ENCODE measurements around the gene EGR2.

Gene EGR2

DNA sequence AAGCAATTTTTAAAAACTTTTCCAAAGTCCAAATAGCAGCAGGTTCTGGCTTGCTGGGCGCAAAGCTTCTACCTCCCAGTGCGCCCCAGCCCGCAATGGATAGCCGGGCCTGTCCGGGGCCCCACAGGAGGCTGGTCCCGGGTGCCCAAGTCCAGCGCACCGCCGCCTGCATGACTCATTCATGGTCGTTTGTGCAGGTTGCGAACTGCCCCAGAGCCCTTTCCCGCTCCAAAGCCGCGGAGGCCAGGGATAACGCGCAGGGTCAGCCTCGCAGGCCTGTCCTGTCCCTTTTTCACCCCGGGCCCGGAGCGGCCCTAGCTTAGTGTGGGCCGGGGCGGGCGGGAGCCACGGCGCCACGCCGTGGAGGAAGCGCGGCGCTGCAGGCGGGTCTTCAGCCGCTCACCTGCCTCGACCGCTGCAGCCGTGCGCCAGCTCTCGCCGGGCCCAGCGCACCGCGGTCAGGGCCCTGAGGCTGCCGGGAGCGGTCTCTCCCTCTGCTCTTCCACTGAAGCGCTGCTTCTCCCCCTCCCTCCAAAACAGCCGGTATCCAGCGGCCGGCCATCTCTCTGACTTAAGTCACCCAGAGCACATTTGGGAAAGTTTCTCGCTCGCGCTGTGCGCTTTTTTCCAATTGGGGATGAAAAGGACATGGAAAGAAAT, 1.7 kb upstream of the EGR2 start:
- peak; percentile 35 for DNase-seq (ENCODE audit: low spot score)

DNA sequence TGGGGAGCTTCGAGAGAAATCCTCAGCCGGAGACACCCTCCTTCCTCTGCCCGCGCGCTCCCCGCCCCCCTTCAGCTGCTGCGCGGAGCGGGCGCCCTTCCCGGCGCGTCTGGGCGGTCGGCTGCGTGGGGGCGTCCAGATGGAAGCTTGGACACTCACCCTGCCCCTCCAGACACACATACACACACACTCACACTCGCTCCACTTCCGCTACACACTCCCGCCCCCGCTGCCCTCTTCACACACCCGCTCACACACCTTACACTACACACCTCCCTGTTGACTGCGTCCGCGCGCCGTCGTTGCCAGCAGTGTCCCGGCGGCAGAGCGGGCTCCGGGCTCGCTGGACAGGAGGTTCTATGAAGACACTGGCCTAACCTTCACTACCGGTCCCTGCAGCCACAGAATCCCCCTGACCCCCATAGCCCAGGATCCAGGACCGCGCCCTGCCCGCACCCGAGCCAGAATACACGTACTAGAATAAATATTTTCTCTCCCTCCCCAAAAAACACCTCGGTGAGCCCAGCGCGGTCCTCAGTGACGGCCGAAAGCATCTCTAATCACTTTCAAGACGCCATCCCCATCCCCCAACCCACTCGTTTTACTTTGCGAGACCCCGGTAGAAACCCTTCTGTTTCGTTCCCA, 1.1 kb upstream of the EGR2 start:
- DNase-seq (ENCODE audit: low spot score), result no peak

DNA sequence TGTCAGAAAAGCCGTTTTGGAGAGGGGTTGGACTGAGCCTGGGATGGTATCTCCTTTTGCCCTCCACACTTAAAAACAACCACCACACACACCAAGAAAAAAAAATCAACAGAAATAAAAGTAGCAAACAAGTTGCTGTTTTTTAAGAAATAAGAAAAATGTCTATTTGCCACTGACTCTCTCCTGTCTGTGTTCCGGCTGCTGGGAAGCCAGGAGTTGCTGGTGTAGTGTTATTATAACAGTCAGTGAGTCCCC, 163 bp downstream of the EGR2 start:
- no peak for DNase-seq (ENCODE audit: low spot score)

DNA sequence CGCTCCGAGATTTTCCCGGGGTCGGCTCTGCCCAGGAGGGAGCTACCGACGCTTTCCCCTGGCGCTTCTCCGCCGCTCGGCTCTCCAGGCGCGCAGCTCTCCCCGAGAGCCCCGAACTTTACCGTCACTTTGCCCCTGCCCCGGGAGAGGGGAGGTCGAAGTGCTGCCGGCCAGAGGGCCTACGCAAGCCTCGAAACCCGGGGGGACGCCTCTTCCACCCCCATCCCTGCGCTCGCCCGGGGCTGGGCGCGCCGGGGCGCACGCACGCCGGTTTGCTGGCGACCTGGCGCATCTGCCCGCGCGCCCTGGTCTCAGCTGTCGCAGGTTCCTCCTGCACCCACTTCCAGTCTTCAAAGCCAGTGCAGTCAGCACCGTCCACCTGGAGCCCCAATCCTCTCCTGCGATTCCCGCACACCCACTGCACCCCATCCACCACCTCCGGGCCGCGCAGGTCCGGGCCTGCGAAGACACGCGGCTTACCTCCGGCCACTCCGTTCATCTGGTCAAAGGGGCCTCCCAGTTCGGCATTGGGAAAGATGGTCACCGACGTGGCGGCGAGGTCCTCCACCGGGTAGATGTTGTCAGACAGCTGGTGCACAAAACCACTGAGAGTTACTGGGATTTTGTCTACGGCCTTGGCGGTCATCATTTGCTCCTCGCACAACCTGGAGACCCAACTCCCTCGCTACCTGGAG, 638 bp downstream of the EGR2 start:
- DNase-seq (ENCODE audit: low spot score), result no peak

DNA sequence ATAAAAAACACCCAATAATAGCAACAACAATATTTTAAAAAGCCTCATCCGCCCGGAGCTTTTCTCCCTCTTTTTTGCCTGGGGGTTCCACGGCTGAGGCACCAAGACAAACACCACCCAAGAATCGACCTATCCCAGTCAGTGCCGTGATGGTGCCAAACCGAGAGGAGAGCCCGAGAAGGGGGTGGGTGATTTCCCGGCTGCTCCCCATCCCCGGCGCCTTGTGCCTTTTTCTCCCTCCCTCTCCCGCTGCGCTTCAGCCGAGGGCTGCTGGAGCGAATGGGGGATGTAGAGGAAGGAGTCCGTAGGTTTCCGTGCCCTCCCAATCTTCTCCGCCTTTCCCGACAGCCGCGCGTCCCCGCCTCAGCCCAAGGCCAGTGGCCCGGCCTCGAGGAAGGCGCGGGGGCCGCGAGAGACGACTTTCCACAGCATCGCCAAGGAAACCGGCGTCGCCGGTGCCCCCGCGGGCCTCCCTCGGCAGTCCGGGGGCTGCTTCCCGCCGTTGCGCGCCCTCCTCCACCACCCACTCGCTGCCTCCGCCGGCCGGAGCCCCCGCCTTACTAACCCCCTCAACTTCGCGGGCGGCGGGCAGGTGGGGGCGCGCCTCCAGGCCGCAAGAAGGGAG, 1.3 kb downstream of the EGR2 start:
- no peak for DNase-seq (ENCODE audit: low spot score)

DNA sequence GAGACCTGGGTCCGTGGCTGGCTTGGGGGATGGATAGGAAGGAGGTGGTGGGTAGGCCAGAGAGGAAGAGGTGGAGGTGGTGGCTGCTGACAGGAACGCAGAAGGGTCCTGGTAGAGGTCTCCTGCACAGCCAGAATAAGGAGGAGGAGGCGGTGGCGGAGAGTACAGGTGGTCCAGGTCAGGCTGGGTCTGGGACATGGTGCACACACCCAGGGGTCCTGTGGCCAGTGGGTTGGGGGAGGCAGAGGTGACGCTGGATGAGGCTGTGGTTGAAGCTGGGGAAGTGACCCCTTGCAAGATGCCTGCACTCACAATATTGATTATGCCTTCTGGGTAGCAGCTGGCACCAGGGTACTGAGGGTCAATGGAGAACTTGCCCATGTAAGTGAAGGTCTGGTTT, 2.2 kb downstream of the EGR2 start:
- no peak for DNase-seq (ENCODE audit: low spot score)

DNA sequence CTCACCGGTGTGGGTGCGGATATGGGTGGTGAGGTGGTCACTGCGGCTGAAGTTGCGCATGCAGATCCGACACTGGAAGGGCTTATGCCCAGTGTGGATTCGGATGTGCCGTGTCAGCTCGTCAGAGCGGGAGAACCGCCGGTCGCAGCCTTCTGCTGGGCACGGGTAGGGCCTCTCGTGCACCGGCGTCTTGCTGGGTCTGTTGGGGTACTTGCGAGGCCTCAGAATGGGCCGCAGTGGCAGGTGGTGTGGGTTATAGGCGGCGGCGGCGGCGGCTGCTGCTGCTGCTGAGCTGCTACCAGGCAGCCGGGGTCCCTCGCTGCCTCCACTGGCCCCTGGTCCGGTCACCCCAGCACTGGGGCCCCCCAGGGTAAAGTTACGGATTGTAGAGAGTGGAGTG, 2.7 kb downstream of the EGR2 start:
- no peak for DNase-seq (ENCODE audit: low spot score)

DNA sequence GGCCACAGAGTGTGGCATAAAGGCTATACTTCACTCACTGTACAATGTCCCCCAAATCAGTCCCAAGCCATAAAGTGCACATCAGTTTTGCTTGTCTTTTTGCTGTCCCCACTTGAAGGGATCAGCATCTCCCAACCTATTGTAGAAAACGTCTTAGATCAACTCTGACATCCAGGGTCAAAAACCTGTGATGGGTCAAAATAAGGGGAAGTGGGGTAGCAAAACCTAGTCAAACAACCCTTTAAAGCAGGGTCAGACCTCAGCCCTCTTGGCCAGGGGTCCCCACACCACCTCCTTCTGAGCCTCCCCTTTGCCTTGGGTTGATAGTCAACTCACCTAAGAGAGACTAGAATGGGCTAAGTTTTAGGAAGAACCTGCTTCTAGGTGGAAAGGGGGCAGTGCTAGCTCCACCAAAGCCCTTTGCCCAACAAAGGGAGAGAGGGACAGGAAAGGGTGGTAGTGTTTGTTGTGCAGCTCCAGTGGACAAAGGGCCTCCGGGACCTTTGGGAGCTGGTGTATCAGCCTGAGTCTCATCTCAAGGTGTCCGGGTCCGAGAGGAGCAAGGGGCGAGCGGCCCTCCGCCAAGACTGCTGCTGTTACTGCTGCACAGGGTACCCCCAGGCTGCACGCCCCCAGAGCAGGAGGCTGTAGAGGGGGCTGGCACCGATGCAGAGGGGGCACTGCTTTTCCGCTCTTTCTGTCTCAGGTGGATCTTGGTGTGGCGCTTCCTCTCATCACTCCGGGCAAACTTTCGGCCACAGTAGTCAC, 3.3 kb downstream of the EGR2 start:
- DNase-seq (ENCODE audit: low spot score), result no peak

DNA sequence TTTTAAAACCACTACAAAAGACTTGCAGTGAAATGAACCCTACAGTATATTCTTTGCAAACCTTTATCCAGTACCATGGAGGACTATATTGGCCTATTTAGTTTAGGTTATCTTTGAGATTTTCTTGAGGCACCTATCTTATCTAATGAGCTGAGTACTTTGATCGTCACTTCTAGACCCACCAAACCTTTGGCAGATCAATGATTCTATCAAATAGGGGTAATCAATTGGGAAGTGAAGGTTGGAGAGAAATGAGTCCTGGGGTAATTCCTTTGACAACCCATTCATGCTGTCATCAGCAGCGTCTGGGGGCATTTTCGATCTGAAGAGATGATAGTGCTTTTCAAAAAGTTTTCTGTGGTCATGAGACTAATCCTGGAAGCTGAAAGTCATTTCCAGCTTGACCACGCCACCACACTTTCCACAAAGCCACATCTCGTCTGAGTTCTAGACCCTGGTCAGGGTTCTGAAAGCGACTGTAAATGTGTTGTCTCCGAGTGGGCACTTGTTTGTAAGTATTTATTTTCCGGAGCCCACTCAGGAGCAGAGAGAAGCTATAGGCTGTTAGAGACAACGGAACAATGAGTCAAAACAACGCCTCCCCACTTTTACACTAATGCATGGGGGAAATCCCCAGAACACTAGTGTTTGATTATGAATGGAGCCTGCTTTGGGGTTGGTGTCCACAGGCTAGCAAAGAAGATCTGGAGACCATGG, 4.8 kb downstream of the EGR2 start:
- no peak for DNase-seq (ENCODE audit: low spot score)

DNA sequence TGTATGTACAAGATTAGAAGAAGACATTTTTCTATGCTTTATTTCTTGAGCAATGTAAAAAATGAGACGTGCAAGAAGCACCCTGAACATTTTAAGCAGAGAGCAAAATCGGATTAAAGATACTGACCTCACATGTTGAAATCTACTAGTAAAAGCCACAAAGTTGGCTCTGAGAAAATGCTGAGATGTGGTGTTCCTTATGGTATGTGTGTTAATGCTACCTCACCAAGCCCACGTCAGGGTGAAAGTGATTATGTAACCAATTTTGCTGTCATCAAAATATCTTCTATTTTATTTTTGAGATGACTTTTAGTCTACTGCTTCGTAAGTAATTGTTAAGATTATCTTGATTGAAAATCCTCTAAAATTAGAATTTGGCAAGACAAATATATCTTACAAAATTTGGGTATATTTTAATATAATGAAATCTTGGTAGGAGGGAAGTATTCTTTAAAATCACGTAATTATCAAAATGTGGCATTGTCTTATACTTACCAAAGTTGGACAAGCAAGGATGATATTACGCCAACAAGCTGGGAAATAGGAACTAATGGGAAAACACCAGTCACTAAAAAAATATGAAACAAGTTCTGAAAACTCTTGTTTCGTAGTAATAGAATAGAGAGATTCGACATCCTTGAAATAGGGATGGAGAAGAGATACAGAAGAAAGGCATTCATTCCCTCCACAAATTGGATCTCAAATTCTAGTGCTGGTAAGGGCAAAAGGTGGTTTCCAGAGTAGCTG, 5.8 kb downstream of the EGR2 start:
- DNase-seq (ENCODE audit: low spot score), result no peak

DNA sequence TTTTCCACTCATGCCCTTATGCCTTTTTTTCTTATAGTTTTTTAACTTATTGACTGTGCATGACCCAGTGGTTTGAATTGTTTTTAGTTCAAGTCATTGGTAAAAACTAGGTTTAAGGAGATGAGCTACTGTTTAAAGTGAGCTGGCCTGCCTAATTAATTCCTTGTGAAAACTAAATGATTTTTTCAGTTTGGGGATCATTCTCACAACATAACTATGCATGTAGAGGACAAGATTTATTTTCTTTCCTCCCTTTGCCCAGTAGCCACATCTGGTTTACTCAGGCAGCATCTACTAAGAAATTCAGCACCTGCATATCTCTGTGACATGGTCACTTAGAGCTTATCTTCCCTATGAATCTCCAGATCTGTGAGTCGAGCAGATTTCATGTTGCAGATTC, 9.9 kb downstream of the EGR2 start:
- DNase-seq (ENCODE audit: low spot score), result no peak

DNA sequence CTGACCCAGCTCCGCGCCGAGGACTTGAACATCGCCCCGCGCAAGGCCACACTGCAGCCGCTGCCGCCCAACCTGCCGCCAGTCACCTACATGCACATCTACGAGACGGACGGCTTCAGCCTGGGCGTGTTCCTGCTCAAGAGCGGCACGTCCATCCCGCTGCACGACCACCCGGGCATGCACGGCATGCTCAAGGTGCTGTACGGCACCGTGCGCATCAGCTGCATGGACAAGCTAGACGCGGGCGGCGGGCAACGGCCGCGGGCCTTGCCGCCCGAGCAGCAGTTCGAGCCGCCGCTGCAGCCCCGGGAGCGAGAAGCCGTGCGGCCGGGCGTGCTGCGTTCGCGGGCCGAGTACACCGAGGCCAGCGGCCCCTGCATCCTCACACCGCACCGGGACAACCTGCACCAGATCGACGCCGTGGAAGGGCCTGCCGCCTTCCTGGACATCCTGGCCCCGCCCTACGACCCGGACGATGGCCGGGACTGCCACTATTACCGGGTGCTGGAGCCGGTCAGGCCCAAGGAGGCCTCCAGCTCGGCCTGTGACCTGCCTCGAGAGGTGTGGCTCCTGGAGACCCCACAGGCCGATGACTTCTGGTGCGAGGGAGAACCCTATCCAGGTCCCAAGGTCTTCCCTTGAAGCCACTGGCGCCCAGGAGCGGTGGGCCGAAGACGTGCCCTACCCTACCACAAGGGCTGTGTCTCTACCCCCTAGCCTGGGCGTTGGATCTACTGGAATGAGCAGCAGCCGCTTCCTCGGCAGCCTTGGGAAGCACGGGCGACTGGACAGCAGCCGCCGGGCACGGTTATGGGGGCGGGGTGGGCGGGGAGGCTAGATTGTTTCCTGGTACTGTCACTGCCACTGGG, 10.7 kb downstream of the EGR2 start:
- DNase-seq (ENCODE audit: low spot score), result no peak

DNA sequence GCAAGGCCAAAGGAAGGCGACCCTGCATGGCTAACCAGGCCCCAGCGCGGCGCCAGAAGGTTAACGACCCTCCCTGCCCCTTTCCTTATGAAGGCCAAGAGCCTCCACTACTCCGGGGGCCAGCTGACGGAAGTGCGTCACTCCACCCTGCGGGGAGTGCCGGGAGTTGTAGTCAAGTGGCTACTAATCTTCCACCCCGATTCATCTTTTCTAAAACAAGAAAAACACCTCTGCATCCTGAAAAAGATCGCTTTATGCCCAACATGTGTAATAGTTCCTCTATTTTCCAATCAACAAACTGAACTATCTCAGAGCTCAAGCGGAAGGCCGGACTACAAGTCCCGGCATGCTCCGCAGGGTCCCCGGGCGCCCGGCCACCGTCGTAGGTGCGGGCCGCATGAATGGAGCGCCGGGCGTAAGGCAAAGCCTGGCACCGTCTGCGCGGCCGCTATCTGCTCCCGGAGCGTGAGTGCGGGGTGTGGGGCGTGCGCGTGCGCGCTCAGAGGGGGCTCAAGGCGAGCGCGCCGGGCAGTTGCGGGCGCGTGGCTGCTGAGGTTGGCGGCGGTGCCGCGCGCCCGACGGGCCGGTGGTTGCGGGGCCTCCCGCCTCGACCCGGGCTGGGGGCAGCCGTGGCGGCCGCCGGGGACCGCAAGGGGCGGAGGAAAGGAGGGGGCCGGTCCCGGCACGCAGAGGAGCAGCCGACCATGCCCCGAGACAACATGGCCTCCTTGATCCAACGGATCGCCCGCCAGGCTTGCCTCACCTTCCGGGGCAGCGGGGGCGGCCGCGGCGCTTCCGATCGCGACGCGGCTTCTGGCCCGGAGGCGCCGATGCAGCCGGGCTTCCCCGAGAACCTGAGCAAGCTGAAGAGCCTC, 11.6 kb downstream of the EGR2 start, which contains the start of gene ADO:
ADO (plus strand) TSS at position 365 of the 875 bp plus-strand sequence; CDS start at position 705, 340 bp downstream.
- DNase-seq (ENCODE audit: low spot score), result peak; percentile 56

DNA sequence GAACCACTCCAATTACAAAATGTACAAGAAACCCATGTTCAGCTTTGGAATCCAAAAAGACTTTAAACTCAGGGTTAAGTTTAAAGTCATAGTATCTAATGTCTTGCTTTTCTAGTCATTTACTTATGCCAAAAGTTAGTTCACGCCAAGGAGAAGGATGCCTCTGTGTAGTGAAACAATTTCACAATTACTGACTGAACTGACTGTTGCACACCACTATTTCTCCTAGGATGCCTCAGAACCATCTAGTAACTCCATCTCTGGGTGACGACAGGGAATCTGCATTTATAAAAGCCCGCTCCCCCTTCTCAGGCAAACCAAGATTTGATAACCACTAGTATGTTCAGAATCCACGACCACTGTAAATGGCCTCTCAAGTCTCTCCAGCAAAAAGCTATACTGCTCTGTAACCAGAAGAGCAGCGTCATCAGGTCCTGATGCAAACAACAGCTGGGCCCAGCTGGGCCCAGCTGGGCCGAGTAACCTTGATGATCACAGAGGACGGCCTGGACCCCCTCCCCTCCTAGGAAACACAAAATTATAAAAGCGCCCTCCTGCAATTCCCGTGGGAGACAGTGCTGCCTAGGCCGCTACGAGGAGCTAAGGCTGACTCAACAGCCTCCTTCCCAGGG, 12.3 kb downstream of the EGR2 start:
- no peak for DNase-seq (ENCODE audit: low spot score)

DNA sequence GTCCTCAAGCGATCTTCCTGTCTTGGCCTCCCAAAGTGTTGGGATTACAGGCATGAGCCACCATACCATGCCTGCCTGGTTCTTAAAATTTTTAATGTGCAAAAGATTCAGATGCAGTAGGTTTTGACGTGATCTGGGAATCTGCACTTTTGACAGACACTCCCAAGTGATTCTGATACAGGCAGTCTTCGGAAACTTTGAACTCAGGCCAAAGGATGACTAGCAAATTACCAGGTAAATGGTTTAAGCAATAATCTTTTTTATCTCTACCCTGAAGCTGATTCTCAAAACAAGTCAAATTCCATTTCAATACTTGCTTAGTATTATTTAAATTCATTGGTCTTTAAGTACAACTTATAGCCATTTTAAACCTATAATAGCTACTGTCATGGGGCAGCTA, 14.3 kb downstream of the EGR2 start:
- no peak for DNase-seq (ENCODE audit: low spot score)

DNA sequence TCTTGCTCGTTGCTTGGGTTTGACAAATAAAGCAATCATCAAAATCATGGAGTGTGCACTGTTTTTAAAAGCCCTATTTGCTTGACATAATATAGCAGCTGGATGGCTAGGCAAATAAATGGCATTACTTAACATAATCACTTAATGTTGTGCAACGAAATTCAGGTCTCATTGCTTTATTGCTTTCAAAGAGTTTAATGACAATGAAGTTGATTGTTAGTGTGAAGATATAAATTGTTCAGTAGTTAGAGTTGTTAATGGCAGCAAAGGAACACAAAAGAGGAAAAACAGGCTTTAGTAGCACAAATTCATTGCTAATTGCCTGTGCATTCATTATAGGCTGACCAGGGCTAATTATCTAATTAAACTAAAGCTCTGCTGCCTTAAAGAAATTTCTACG, 19.3 kb downstream of the EGR2 start:
- DNase-seq (ENCODE audit: low spot score), result no peak

DNA sequence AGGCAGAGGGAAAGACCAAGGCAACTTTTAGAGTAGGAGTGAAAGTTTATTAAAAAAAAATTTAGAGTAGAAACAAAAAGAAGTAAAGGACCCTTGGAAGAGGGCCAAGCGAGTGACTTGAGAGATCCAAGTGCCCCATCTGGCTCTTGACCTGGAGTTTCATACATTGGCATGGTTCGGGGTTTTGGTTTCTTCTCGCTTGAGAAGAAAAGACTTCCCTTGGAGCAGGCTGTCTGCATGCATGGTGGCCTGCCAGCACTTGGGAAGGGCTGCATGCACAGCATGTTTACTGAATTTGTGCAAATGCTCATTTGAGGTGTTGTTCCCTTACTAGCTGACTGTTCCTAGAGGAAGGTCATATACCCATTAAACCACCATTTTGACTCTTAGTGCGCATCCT, 20.4 kb downstream of the EGR2 start:
- no peak for DNase-seq (ENCODE audit: low spot score)

DNA sequence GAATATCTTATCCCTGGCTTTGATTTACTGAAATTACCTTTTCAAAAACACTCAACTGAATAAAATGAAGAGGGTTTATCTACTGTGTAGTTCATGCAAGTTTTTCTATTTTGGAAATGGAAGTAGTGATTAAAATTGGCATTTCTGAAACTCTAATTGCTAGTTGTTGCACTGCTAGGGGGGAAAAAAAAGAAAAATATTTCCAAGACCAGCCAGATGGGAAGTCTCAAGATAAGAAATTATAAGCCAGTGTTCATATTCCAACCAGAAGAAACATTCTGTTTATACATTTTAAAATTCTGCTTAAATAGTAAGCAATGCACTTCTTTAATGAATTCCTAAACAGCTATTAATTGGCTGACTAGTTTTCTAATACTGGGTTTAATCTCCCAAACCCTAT, 21.1 kb downstream of the EGR2 start:
- DNase-seq (ENCODE audit: low spot score), result no peak

DNA sequence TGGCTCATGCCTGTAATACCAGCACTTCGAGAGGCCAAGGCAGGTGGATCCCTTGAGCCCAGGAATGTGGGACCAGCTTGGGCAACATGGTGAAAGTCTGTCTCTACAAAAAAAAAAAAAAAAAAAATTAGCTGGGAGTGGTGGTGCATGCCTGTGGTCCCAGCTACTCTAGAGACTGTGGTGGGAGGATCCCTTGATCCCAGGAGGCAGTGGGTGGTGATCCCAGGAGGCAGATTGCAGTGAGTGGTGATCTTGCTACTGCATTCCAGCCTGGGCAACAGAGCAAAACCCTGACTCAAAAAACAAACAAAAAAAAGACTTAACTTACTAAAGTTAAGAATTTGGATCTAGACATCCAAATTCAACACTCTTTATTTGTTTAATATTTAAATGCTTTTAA, 21.9 kb downstream of the EGR2 start:
- DNase-seq (ENCODE audit: low spot score), result no peak

All from COLO829 (cell line).